Testis (tissue), 2 donors: ENCODE measurements around the gene RBFOX1.

ENCODE experiments used
- CTCF ChIP-seq, 3 experiments: fragments of 450-650 bp in 2 of 3; fragments of 200-600 bp in 1 of 3; sonication (generic) in 1 of 3; IDR thresholded peaks; one replicate each; pipeline ENCODE4 v1.5.1; 2016 to 2019; ENCODE audit warnings: antibody characterized with exemption in 3 of 3, mild to moderate bottlenecking in 2 of 3, moderate library complexity in 1 of 3
- POLR2A ChIP-seq: fragments of 450-650 bp; IDR thresholded peaks from one replicate; pipeline ENCODE4 v1.6.1; 2017; ENCODE audit warnings: antibody characterized with exemption, mild to moderate bottlenecking, moderate library complexity

- TF ChIP-seq CTCF (IDR thresholded peaks at IDR 0.05): no peak
- TF ChIP-seq POLR2A: no peak
These were observed 39.5 kb downstream of the RBFOX1 start for GRCh38 chr16:7372095-7372494.
